ENCODE data around the gene TRIM67.
A peak's percentile ranks its signal among the peaks of the same experiment; 100 is the strongest.

DNA sequence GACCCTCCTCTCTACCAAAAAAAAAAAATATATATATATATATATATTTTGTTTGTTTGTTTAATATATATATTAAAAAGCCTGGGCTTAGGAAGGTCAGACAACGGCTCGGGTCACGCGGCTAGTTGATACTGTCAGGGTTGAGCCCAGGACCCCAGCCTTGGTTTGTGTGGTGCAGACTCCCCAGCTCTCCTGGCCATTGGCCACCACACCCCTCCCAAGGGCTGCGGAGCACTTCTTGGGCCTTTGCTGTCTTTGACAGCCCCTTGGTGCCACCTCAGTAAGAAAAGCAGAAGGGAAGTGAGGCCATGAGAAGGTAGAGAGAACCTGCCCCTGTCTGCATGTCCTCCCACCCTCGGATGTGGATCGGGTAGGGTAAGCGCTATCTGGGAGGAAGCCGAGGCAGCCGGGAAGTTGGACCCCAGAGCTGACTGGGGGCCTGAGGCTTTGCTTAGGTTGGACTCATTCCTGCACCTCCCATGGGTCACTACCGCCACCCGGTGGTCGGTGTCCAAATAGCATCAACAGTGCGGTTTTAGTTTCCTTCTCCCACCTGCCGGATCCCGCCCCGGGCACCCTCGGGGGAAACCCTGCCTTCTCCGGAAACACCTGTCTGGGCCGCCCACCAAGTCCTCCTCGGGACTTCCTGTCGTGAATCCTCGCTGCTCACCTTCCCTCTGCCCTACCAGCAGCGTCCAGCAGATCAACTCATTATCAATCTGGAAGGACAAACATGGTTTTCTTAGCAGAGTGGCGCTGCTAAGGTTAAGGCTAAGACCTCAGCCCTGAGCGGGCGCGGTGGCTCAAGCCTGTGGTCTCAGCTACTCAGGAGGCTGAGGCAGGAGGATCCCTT lies 49.4 kb downstream of the TRIM67 start:
- TF ChIP-seq, protein P1, sequence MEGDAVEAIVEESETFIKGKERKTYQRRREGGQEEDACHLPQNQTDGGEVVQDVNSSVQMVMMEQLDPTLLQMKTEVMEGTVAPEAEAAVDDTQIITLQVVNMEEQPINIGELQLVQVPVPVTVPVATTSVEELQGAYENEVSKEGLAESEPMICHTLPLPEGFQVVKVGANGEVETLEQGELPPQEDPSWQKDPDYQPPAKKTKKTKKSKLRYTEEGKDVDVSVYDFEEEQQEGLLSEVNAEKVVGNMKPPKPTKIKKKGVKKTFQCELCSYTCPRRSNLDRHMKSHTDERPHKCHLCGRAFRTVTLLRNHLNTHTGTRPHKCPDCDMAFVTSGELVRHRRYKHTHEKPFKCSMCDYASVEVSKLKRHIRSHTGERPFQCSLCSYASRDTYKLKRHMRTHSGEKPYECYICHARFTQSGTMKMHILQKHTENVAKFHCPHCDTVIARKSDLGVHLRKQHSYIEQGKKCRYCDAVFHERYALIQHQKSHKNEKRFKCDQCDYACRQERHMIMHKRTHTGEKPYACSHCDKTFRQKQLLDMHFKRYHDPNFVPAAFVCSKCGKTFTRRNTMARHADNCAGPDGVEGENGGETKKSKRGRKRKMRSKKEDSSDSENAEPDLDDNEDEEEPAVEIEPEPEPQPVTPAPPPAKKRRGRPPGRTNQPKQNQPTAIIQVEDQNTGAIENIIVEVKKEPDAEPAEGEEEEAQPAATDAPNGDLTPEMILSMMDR (conservative IDR thresholded peaks at IDR 0.05; ENCODE audit: low read depth, low read length), result peak; percentile 96
- TF ChIP-seq EZH2phosphoT487 (IDR thresholded peaks at IDR 0.05; ENCODE audit: borderline replicate concordance, low read length), result no peak
